ENCODE results near the gene SPON1.

DNA sequence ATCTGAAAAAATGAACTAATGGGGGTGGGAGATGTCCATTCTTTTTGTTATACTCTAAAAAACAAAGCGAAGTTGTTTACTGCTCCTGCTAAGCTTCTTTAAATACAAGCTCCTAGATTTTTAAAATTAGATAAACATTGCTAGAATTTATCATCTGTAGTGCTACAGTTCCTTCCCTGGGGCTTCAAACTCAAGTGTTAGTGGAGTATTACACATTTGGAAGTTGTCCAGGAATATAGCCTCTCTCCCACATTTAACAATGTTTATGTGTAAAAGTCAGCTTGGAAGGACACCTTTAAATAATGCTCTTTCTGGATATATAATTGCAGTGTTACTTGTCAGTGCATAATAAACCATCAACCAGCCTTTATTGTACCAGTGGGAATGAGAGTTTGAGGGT is 155.5 kb downstream of the SPON1 start:
- TF ChIP-seq, protein P1, sequence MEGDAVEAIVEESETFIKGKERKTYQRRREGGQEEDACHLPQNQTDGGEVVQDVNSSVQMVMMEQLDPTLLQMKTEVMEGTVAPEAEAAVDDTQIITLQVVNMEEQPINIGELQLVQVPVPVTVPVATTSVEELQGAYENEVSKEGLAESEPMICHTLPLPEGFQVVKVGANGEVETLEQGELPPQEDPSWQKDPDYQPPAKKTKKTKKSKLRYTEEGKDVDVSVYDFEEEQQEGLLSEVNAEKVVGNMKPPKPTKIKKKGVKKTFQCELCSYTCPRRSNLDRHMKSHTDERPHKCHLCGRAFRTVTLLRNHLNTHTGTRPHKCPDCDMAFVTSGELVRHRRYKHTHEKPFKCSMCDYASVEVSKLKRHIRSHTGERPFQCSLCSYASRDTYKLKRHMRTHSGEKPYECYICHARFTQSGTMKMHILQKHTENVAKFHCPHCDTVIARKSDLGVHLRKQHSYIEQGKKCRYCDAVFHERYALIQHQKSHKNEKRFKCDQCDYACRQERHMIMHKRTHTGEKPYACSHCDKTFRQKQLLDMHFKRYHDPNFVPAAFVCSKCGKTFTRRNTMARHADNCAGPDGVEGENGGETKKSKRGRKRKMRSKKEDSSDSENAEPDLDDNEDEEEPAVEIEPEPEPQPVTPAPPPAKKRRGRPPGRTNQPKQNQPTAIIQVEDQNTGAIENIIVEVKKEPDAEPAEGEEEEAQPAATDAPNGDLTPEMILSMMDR (IDR thresholded peaks at IDR 0.05): no peak
- TF ChIP-seq POLR2A (IDR thresholded peaks at IDR 0.05): no peak
